ENCODE results near the gene PHEX.

GRCh38 chrX:22060415-22061280 is 28.5 kb downstream of the PHEX start:
- TF ChIP-seq POLR2AphosphoS5 (IDR thresholded peaks at IDR 0.05; ENCODE audit: borderline replicate concordance, low read depth, low read length) (no peak), EZH2 (IDR thresholded peaks at IDR 0.05) (no peak), FOXP2 (optimal IDR thresholded peaks at IDR 0.05; ENCODE audit: control extremely low read depth, extremely low read length, insufficient read depth) (no peak)
